Mucosa of rectum (tissue), 2 donors: ENCODE data around the gene ARMC3.
"Not testable (repeated sequence)": the region's sequence is repeated elsewhere in the genome, so short reads cannot be mapped to it uniquely, and the experiment has no call there.

Source experiments
- H3K27ac ChIP-seq, 2 donors: one replicate each; pipeline ENCODE4 v1.7.0; 2013; ENCODE audit warnings: inconsistent platforms in 2 of 2, low read depth in 2 of 2, low read length in 2 of 2
- H3K27me3 ChIP-seq, 2 donors: one replicate each; pipeline ENCODE4 v1.7.0; 2013; ENCODE audit warnings: low read length in 2 of 2; ENCODE audit not compliant: control insufficient read depth in 2 of 2, insufficient read depth in 2 of 2
- H3K36me3 ChIP-seq, 2 donors: one replicate each; pipeline ENCODE4 v1.7.0; 2013; ENCODE audit warnings: low read length in 2 of 2; ENCODE audit not compliant: control insufficient read depth in 2 of 2, insufficient read depth in 2 of 2
- H3K4me1 ChIP-seq, 2 donors: one replicate each; pipeline ENCODE4 v1.7.0; 2013; ENCODE audit warnings: low read length in 2 of 2, mild to moderate bottlenecking in 1 of 2; ENCODE audit not compliant: control insufficient read depth in 2 of 2, insufficient read depth in 2 of 2
- H3K4me3 ChIP-seq, 2 donors: one replicate each; pipeline ENCODE4 v1.7.0; 2013; ENCODE audit warnings: low read length in 2 of 2
- H3K9ac ChIP-seq, 2 donors: one replicate each; pipeline ENCODE4 v1.7.0; 2013; ENCODE audit warnings: low read length in 2 of 2, low read depth in 1 of 2, mild to moderate bottlenecking in 1 of 2
- H3K9me3 ChIP-seq, 2 donors: one replicate each; pipeline ENCODE4 v1.7.0; 2013; ENCODE audit warnings: low read length in 2 of 2; ENCODE audit not compliant: control insufficient read depth in 2 of 2
- donor health status: healthy.
- donor health status: Normal muscosa, but diverticular disease.

ARMC3 gene

GRCh38 chr10:23069019-23069815, 141.4 kb downstream of the ARMC3 start:
- no peak overlapping the region for H3K9ac ChIP-seq
- H3K9me3 ChIP-seq: no peaks in the 10 kb centered on the region
- no peak overlapping the region for H3K4me3 ChIP-seq
- H3K27ac ChIP-seq: no peak overlapping the region
- H3K4me1 ChIP-seq: peaks cover 3 to 11% of the 10 kb centered on the region in 2 donors
- no peaks in the 10 kb centered on the region for H3K36me3 ChIP-seq
- H3K27me3 ChIP-seq: no peaks in the 10 kb centered on the region

GRCh38 chr10:23070092-23070912, 142.4 kb downstream of the ARMC3 start:
- not testable (repeated sequence) for H3K9ac ChIP-seq, H3K27ac ChIP-seq, H3K9me3 ChIP-seq, H3K4me3 ChIP-seq, H3K27me3 ChIP-seq, H3K4me1 ChIP-seq, H3K36me3 ChIP-seq

GRCh38 chr10:23070913-23071218, 143.0 kb downstream of the ARMC3 start:
- H3K9me3 ChIP-seq: no peaks in the 10 kb centered on the region
- H3K36me3 ChIP-seq: no peaks in the 10 kb centered on the region
- H3K9ac ChIP-seq: no peak overlapping the region
- no peak overlapping the region for H3K27ac ChIP-seq
- no peak overlapping the region for H3K4me3 ChIP-seq
- peaks cover 3% of the 10 kb centered on the region in 2 donors for H3K4me1 ChIP-seq
- no peaks in the 10 kb centered on the region for H3K27me3 ChIP-seq

- H3K27me3 ChIP-seq, H3K36me3 ChIP-seq, H3K27ac ChIP-seq, H3K9me3 ChIP-seq, H3K4me3 ChIP-seq, H3K4me1 ChIP-seq, H3K9ac ChIP-seq: not testable (repeated sequence)
These were observed 144.7 kb downstream of the ARMC3 start for GRCh38 chr10:23072593-23072992.

- H3K27me3 ChIP-seq: no peaks in the 10 kb centered on the region
- no peak overlapping the region for H3K4me3 ChIP-seq
- no peaks in the 10 kb centered on the region for H3K36me3 ChIP-seq
- H3K4me1 ChIP-seq: no peaks in the 10 kb centered on the region
- H3K9ac ChIP-seq: no peak overlapping the region
- H3K9me3 ChIP-seq: no peaks in the 10 kb centered on the region
- no peak overlapping the region for H3K27ac ChIP-seq
These were observed 145.7 kb downstream of the ARMC3 start for GRCh38 chr10:23073527-23073926.

- no peak overlapping the region for H3K4me3 ChIP-seq
- no peak overlapping the region for H3K9ac ChIP-seq
- H3K27me3 ChIP-seq: peaks cover 0 to 5% of the 10 kb centered on the region in 2 donors
- no peak overlapping the region for H3K27ac ChIP-seq
- no peaks in the 10 kb centered on the region for H3K4me1 ChIP-seq
- H3K9me3 ChIP-seq: no peaks in the 10 kb centered on the region
- H3K36me3 ChIP-seq: no peaks in the 10 kb centered on the region
These were observed 147.8 kb downstream of the ARMC3 start for GRCh38 chr10:23075672-23076071.

GRCh38 chr10:23078114-23078513, 150.3 kb downstream of the ARMC3 start:
- H3K9ac ChIP-seq: no peak overlapping the region
- H3K4me1 ChIP-seq: no peaks in the 10 kb centered on the region
- peaks cover 0 to 5% of the 10 kb centered on the region in 2 donors for H3K27me3 ChIP-seq
- H3K36me3 ChIP-seq: no peaks in the 10 kb centered on the region
- H3K4me3 ChIP-seq: no peak overlapping the region
- H3K9me3 ChIP-seq: no peaks in the 10 kb centered on the region
- H3K27ac ChIP-seq: no peak overlapping the region

GRCh38 chr10:23079700-23080099, 151.8 kb downstream of the ARMC3 start:
- no peaks in the 10 kb centered on the region for H3K4me1 ChIP-seq
- no peak overlapping the region for H3K27ac ChIP-seq
- H3K27me3 ChIP-seq: peaks cover 0 to 5% of the 10 kb centered on the region in 2 donors
- no peaks in the 10 kb centered on the region for H3K36me3 ChIP-seq
- H3K4me3 ChIP-seq: no peak overlapping the region
- H3K9me3 ChIP-seq: no peaks in the 10 kb centered on the region
- no peak overlapping the region for H3K9ac ChIP-seq

GRCh38 chr10:23080262-23080661, 152.4 kb downstream of the ARMC3 start:
- H3K9me3 ChIP-seq: no peaks in the 10 kb centered on the region
- no peaks in the 10 kb centered on the region for H3K4me1 ChIP-seq
- no peak overlapping the region for H3K9ac ChIP-seq
- H3K27ac ChIP-seq: no peak overlapping the region
- H3K27me3 ChIP-seq: peaks cover 0 to 5% of the 10 kb centered on the region in 2 donors
- H3K4me3 ChIP-seq: no peak overlapping the region
- H3K36me3 ChIP-seq: no peaks in the 10 kb centered on the region

- H3K4me1 ChIP-seq: no peaks in the 10 kb centered on the region
- no peak overlapping the region for H3K4me3 ChIP-seq
- H3K36me3 ChIP-seq: no peaks in the 10 kb centered on the region
- no peak overlapping the region for H3K27ac ChIP-seq
- H3K9ac ChIP-seq: no peak overlapping the region
- no peaks in the 10 kb centered on the region for H3K9me3 ChIP-seq
- peaks cover 0 to 5% of the 10 kb centered on the region in 2 donors for H3K27me3 ChIP-seq
These were observed 153.4 kb downstream of the ARMC3 start for GRCh38 chr10:23081221-23081750.
